ENCODE data around the gene ATG13.

DNA sequence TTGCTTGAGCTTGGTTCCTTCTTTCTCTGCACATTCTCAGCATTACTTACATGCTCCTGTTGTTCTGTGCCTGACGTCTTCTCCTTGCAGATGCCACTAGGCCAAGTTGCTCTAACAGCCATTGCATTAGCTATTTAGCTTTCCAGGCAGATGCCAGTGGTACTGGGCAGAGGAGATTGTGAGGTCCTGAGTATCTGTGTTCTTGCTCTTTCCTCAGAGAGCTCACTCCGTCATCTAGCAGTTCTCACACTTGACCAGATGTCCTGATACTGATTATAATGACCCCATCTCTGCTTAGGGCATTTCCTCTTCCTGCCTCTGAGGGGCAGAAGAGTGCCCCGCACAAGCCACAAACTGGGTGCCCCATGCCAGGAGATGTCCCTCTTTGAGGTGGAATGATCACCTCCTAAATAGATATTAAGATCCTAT, 52.4 kb downstream of the ATG13 start:
- TF ChIP-seq, protein P1, sequence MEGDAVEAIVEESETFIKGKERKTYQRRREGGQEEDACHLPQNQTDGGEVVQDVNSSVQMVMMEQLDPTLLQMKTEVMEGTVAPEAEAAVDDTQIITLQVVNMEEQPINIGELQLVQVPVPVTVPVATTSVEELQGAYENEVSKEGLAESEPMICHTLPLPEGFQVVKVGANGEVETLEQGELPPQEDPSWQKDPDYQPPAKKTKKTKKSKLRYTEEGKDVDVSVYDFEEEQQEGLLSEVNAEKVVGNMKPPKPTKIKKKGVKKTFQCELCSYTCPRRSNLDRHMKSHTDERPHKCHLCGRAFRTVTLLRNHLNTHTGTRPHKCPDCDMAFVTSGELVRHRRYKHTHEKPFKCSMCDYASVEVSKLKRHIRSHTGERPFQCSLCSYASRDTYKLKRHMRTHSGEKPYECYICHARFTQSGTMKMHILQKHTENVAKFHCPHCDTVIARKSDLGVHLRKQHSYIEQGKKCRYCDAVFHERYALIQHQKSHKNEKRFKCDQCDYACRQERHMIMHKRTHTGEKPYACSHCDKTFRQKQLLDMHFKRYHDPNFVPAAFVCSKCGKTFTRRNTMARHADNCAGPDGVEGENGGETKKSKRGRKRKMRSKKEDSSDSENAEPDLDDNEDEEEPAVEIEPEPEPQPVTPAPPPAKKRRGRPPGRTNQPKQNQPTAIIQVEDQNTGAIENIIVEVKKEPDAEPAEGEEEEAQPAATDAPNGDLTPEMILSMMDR (IDR thresholded peaks at IDR 0.05): peak; percentile 39
- TF ChIP-seq ELF1 (IDR thresholded peaks at IDR 0.05) (no peak), YY1 (IDR thresholded peaks at IDR 0.05; ENCODE audit: low read depth) (no peak), TAF1 (IDR thresholded peaks at IDR 0.05; ENCODE audit: borderline replicate concordance, low read depth, low read length) (no peak), JUND (IDR thresholded peaks at IDR 0.05) (no peak), TEAD4 (IDR thresholded peaks at IDR 0.05; ENCODE audit: borderline replicate concordance, insufficient read depth) (no peak)

All from SK-N-SH (cell line).